ENCODE measurements around the gene BCAR1. TPM values are rescaled to one million over a fixed set of nuclear protein-coding genes. Genes with fewer than 3 reads are reported as not detected.

The BCAR1 gene
- total and polyA plus RNA-seq, 2 of the 13 experiments (the other 11 are each of a cell fraction or from before 2014, with no cell fraction given), result 48.1 to 51.7 TPM

- no peak for TF ChIP-seq ZNF292 (CRISPR knock-in tag; IDR thresholded peaks at IDR 0.05; ENCODE audit: borderline replicate concordance, low read depth)
- TF ChIP-seq SMAD1 (CRISPR knock-in tag; IDR thresholded peaks at IDR 0.05; ENCODE audit: borderline replicate concordance, low read depth), result 0 out of 2 replicates have a peak, but pooled peaks have one; percentile 7
- TF ChIP-seq, protein P1, sequence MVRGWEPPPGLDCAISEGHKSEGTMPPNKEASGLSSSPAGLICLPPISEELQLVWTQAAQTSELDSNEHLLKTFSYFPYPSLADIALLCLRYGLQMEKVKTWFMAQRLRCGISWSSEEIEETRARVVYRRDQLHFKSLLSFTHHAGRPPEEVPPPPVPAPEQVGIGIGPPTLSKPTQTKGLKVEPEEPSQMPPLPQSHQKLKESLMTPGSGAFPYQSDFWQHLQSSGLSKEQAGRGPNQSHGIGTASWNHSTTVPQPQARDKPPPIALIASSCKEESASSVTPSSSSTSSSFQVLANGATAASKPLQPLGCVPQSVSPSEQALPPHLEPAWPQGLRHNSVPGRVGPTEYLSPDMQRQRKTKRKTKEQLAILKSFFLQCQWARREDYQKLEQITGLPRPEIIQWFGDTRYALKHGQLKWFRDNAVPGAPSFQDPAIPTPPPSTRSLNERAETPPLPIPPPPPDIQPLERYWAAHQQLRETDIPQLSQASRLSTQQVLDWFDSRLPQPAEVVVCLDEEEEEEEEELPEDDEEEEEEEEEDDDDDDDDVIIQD (CRISPR knock-in tag; IDR thresholded peaks at IDR 0.05; ENCODE audit: low read depth), result no peak
- TF ChIP-seq ZNF138 (CRISPR knock-in tag; IDR thresholded peaks at IDR 0.05; ENCODE audit: low read depth), result no peak
- TF ChIP-seq HNF4G (IDR thresholded peaks at IDR 0.05; ENCODE audit: borderline replicate concordance, low read depth, low read length), result no peak
- TF ChIP-seq HNF4G (CRISPR knock-in tag; IDR thresholded peaks at IDR 0.05; ENCODE audit: borderline replicate concordance, low read depth), result no peak
- TF ChIP-seq HNRNPH1 (optimal IDR thresholded peaks at IDR 0.05; ENCODE audit: low read depth, low read length), result no peak
- no peak for TF ChIP-seq THAP11 (CRISPR knock-in tag; IDR thresholded peaks at IDR 0.05)
- no peak for TF ChIP-seq ZNF788 (CRISPR knock-in tag; IDR thresholded peaks at IDR 0.05; ENCODE audit: borderline replicate concordance)
- TF ChIP-seq PAX8 (CRISPR knock-in tag; IDR thresholded peaks at IDR 0.05; ENCODE audit: borderline replicate concordance), result no peak
- no peak for TF ChIP-seq ZSCAN22 (CRISPR knock-in tag; IDR thresholded peaks at IDR 0.05)
- no peak for TF ChIP-seq ZNF501 (CRISPR knock-in tag; IDR thresholded peaks at IDR 0.05)
- TF ChIP-seq HOXA7 (CRISPR knock-in tag; IDR thresholded peaks at IDR 0.05), result no peak
- TF ChIP-seq ZNF512 (CRISPR knock-in tag; IDR thresholded peaks at IDR 0.05), result no peak
- TF ChIP-seq NFATC3 (CRISPR knock-in tag; IDR thresholded peaks at IDR 0.05), result no peak
- no peak for TF ChIP-seq ZEB1 (IDR thresholded peaks at IDR 0.05; ENCODE audit: insufficient replicate concordance, low read depth)
- TF ChIP-seq ZNF709 (CRISPR knock-in tag; IDR thresholded peaks at IDR 0.05), result no peak
- TF ChIP-seq IKZF5 (CRISPR knock-in tag; IDR thresholded peaks at IDR 0.05), result 0 out of 2 replicates have a peak, but pooled peaks have one; percentile 52
- TF ChIP-seq AKAP8 (CRISPR knock-in tag; IDR thresholded peaks at IDR 0.05), result 0 out of 2 replicates have a peak, but pooled peaks have one; percentile 23
- TF ChIP-seq ZNF747 (CRISPR knock-in tag; IDR thresholded peaks at IDR 0.05; ENCODE audit: borderline replicate concordance), result no peak
- 0 out of 2 replicates have a peak, but pooled peaks have one; percentile 32 for TF ChIP-seq REPIN1 (CRISPR knock-in tag; IDR thresholded peaks at IDR 0.05; ENCODE audit: borderline replicate concordance, low read depth)
- no peak for TF ChIP-seq ZNF619 (CRISPR knock-in tag; IDR thresholded peaks at IDR 0.05)
These were observed 4.7 kb upstream of the BCAR1 start (continued) for GRCh38 chr16:75256059-75256571.

Measured in HepG2 (cell line).